Loucy (cell line): ENCODE measurements around the gene GPATCH4.

Experiments
- H2AFZ ChIP-seq: fragments of 200-600 bp; sonication (generic); 2 replicates; pipeline ENCODE4 v1.6.0; 2016; ENCODE audit warnings: antibody characterized with exemption, mild to moderate bottlenecking, low read length, moderate library complexity
- H3F3A ChIP-seq: fragments of 200-600 bp; 2 replicates; pipeline ENCODE4 v1.6.0; 2016; ENCODE audit warnings: antibody characterized with exemption, low read depth, mild to moderate bottlenecking
- H3K27me3 ChIP-seq: fragments of 200-600 bp; sonication (generic); 2 replicates; pipeline ENCODE4 v1.6.1; 2014; ENCODE audit warnings: low read length, mild to moderate bottlenecking; ENCODE audit not compliant: insufficient read depth, poor library complexity, severe bottlenecking
- H3K36me3 ChIP-seq: fragments of 200-600 bp; sonication (generic); 2 replicates; pipeline ENCODE4 v1.6.1; 2016; ENCODE audit warnings: low read length; ENCODE audit not compliant: insufficient read depth
- H3K4me1 ChIP-seq: fragments of 200-600 bp; sonication (generic); 2 replicates; pipeline ENCODE4 v1.5.1; 2014; ENCODE audit warnings: low read length, mild to moderate bottlenecking; ENCODE audit not compliant: insufficient read depth, poor library complexity, severe bottlenecking
- H3K4me2 ChIP-seq: fragments of 200-600 bp; sonication (generic); 2 replicates; pipeline ENCODE4 v1.6.0; 2014; ENCODE audit warnings: antibody characterized with exemption, low read length, low read depth, mild to moderate bottlenecking; ENCODE audit not compliant: poor library complexity, severe bottlenecking
- H3K4me3 ChIP-seq: fragments of 200-600 bp; sonication (generic); 2 replicates; pipeline ENCODE4 v1.5.1; 2014; ENCODE audit warnings: low read length, mild to moderate bottlenecking, mixed read lengths; ENCODE audit not compliant: poor library complexity, severe bottlenecking
- H3K79me2 ChIP-seq: fragments of 200-600 bp; sonication (generic); 2 replicates; pipeline ENCODE4 v1.6.1; 2014; ENCODE audit warnings: low read length; ENCODE audit not compliant: insufficient read depth
- H3K9ac ChIP-seq: fragments of 200-600 bp; sonication (generic); 2 replicates; pipeline ENCODE4 v1.6.0; 2014; ENCODE audit warnings: mild to moderate bottlenecking, low read depth, low read length, moderate library complexity; ENCODE audit not compliant: poor library complexity, severe bottlenecking
- H3K9me2 ChIP-seq: fragments of 200-600 bp; sonication (generic); replicated peaks from 2 replicates; pipeline ENCODE4 v1.6.1; 2016; ENCODE audit warnings: low read depth, low read length, mixed read lengths
- H3K9me3 ChIP-seq: fragments of 200-600 bp; sonication (generic); 2 replicates; pipeline ENCODE4 v1.6.1; 2014; ENCODE audit warnings: mild to moderate bottlenecking, antibody characterized with exemption, low read length, low read depth; ENCODE audit not compliant: insufficient read depth
- H4K20me1 ChIP-seq: fragments of 200-600 bp; sonication (generic); 2 replicates; pipeline ENCODE4 v1.6.0; 2014; ENCODE audit warnings: antibody characterized with exemption, low read length, mild to moderate bottlenecking; ENCODE audit not compliant: insufficient read depth, poor library complexity, severe bottlenecking
- CTCF ChIP-seq: fragments of 200-600 bp; sonication (generic); conservative IDR thresholded peaks from 2 replicates; pipeline ENCODE4 v1.5.1; 2014; ENCODE audit warnings: mild to moderate bottlenecking, antibody characterized with exemption, low read length
- EZH2phosphoT487 ChIP-seq: fragments of 200-600 bp; IDR thresholded peaks from 2 replicates; pipeline ENCODE4 v1.6.1; 2018; ENCODE audit warnings: antibody characterized with exemption, mild to moderate bottlenecking, moderate library complexity, borderline replicate concordance

GPATCH4 gene

GRCh38 chr1:156560585-156561163, 40.6 kb downstream of the GPATCH4 start:
- Histone ChIP-seq H3K4me2 (no peak overlapping the region), H3K9ac (no peak overlapping the region), H3K4me3 (no peak overlapping the region), H3F3A (no peaks in the 10 kb centered on the region), H3K4me1 (no peaks in the 10 kb centered on the region), H4K20me1 (no peaks in the 10 kb centered on the region), H3K36me3 (peaks cover 9% of the 10 kb centered on the region; the same call in 1 of the 2 replicates), H3K79me2 (no peaks in the 10 kb centered on the region), H3K9me3 (no peaks in the 10 kb centered on the region), H2AFZ (no peak overlapping the region), H3K9me2 (no peaks in the 10 kb centered on the region), H3K27me3 (no peaks in the 10 kb centered on the region)
- TF ChIP-seq EZH2phosphoT487: no peak
- TF ChIP-seq CTCF: no peak

- Histone ChIP-seq H3K79me2 (no peaks in the 10 kb centered on the region), H2AFZ (no peak overlapping the region), H3K4me1 (no peaks in the 10 kb centered on the region), H3K27me3 (no peaks in the 10 kb centered on the region), H4K20me1 (no peaks in the 10 kb centered on the region), H3K9me3 (no peaks in the 10 kb centered on the region), H3K4me3 (no peak overlapping the region), H3K4me2 (no peak overlapping the region), H3K9ac (no peak overlapping the region), H3F3A (no peaks in the 10 kb centered on the region), H3K9me2 (no peaks in the 10 kb centered on the region), H3K36me3 (peaks cover 9% of the 10 kb centered on the region; the same call in 1 of the 2 replicates)
- TF ChIP-seq CTCF: no peak
- TF ChIP-seq EZH2phosphoT487: no peak
Measured at GRCh38 chr1:156559797-156560385, 41.4 kb downstream of the GPATCH4 start.

- TF ChIP-seq CTCF: no peak
- TF ChIP-seq EZH2phosphoT487: no peak
- no peaks in the 10 kb centered on the region for H3K9me2 ChIP-seq
Measured at GRCh38 chr1:156559086-156559796, 42.0 kb downstream of the GPATCH4 start.

More at GRCh38 chr1:156559086-156559796, 42.0 kb downstream of the GPATCH4 start:
- no peak overlapping the region for H3K4me2 ChIP-seq
- no peaks in the 10 kb centered on the region for H3K27me3 ChIP-seq
- H3F3A ChIP-seq: no peaks in the 10 kb centered on the region
- peaks cover 8% of the 10 kb centered on the region; the same call in 1 of the 2 replicates for H3K36me3 ChIP-seq
- no peaks in the 10 kb centered on the region for H3K4me1 ChIP-seq
- no peaks in the 10 kb centered on the region for H3K79me2 ChIP-seq
- no peak overlapping the region for H2AFZ ChIP-seq
- H4K20me1 ChIP-seq: no peaks in the 10 kb centered on the region
- H3K9me3 ChIP-seq: no peaks in the 10 kb centered on the region
- H3K9ac ChIP-seq: no peak overlapping the region
- H3K4me3 ChIP-seq: no peak overlapping the region
